Neural crest cell (in vitro differentiated cells): Measurements from ENCODE around the gene BCO2. TPM values are rescaled to one million over a fixed set of nuclear protein-coding genes. Genes with fewer than 3 reads are reported as not detected.

Experiments used
- DNase-seq: peaks from one replicate; pipeline ENCODE4 v3.0.0; 2021; ENCODE audit warnings: low read depth, mixed read lengths, low spot score
- H3K27ac Mint-ChIP-seq: one replicate; pipeline ENCODE4 v1.8.0; 2021; ENCODE audit warnings: mild to moderate bottlenecking, mixed read lengths; ENCODE audit not compliant: unreplicated experiment
- H3K27me3 Mint-ChIP-seq: 2 replicates; pipeline ENCODE4 v1.8.0; 2021; ENCODE audit warnings: low read depth, mild to moderate bottlenecking, mixed read lengths
- H3K36me3 Mint-ChIP-seq: 2 replicates; pipeline ENCODE4 v1.8.0; 2021; ENCODE audit warnings: low read depth, mild to moderate bottlenecking, mixed read lengths
- H3K4me1 Mint-ChIP-seq: 2 replicates; pipeline ENCODE4 v1.8.0; 2021; ENCODE audit warnings: mixed read lengths
- H3K4me3 Mint-ChIP-seq: one replicate; pipeline ENCODE4 v1.8.0; 2021; ENCODE audit warnings: mild to moderate bottlenecking, mixed read lengths
- H3K9me3 Mint-ChIP-seq: 2 replicates; pipeline ENCODE4 v1.8.0; 2021; ENCODE audit warnings: mixed read lengths
- total RNA-seq: library from RNA; stranded (reverse); gene quantifications from 2 replicates; pipeline ENCODE4 v1.2.1, GENCODE V29; 2021
- TF ChIP-seq, protein P1 (sequence below): fragments of 200-600 bp; sonication (generic); conservative IDR thresholded peaks from 2 replicates; pipeline ENCODE4 v1.5.0; 2021; ENCODE audit warnings: antibody characterized with exemption, mild to moderate bottlenecking

Gene BCO2
- total RNA-seq, 1 donor from 2014 or later: 1.0 TPM

DNA sequence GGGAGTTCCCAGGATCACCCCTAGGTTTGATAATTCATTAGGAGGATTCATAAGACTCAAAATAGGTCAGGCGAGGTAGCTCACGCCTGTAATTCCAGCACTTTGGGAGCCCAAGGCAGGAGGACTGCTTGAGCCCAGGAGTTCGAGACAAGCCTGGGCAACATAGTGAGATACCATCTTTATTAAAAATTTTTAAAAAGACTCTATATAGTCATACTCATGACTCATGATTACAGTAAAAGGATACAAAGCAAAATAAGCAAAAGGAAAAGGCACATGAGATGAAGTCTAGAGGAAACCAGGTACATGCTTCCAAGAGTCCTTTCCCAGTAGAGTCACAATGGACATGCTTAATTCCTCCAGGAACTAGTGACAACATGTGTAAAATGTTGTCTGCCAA lies 37.0 kb downstream of the BCO2 start:
- TF ChIP-seq, protein P1, sequence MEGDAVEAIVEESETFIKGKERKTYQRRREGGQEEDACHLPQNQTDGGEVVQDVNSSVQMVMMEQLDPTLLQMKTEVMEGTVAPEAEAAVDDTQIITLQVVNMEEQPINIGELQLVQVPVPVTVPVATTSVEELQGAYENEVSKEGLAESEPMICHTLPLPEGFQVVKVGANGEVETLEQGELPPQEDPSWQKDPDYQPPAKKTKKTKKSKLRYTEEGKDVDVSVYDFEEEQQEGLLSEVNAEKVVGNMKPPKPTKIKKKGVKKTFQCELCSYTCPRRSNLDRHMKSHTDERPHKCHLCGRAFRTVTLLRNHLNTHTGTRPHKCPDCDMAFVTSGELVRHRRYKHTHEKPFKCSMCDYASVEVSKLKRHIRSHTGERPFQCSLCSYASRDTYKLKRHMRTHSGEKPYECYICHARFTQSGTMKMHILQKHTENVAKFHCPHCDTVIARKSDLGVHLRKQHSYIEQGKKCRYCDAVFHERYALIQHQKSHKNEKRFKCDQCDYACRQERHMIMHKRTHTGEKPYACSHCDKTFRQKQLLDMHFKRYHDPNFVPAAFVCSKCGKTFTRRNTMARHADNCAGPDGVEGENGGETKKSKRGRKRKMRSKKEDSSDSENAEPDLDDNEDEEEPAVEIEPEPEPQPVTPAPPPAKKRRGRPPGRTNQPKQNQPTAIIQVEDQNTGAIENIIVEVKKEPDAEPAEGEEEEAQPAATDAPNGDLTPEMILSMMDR: no peak

DNA sequence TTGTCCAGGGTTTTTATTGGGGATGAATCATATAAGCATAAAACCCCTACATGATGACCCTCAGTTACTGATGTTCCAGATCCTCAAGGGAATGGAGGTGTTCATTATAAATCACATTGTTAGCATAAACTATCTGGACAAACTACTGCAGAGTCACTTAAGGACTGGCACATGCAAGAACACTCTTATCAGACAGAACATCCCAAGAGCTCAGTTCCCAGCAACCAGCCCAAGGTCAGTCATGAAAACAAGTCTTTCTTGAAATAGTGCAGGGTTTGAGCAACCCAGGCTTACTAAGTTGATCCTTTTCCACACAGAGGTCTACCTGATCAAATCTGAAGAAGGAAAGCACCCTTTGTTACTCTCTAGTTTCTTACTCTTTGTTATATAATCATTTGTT lies 37.4 kb downstream of the BCO2 start:
- DNase-seq: no peak
- H3K9me3 Mint-ChIP-seq: no peaks in the 10 kb centered on the region
- peaks cover 19% of the 10 kb centered on the region for H3K27me3 Mint-ChIP-seq
- H3K27ac Mint-ChIP-seq: no peak overlapping the region
- H3K4me1 Mint-ChIP-seq: no peaks in the 10 kb centered on the region
- H3K4me3 Mint-ChIP-seq: no peak overlapping the region
- TF ChIP-seq, protein P1: no peak
- H3K36me3 Mint-ChIP-seq: no peaks in the 10 kb centered on the region

More for the DNA sequence above, 37.0 kb downstream of the BCO2 start:
- no peak overlapping the region for H3K27ac Mint-ChIP-seq
- no peak overlapping the region for H3K4me3 Mint-ChIP-seq
- no peaks in the 10 kb centered on the region for H3K4me1 Mint-ChIP-seq
- peaks cover 22% of the 10 kb centered on the region for H3K27me3 Mint-ChIP-seq
- H3K9me3 Mint-ChIP-seq: no peaks in the 10 kb centered on the region
- no peak for DNase-seq
- no peaks in the 10 kb centered on the region for H3K36me3 Mint-ChIP-seq

DNA sequence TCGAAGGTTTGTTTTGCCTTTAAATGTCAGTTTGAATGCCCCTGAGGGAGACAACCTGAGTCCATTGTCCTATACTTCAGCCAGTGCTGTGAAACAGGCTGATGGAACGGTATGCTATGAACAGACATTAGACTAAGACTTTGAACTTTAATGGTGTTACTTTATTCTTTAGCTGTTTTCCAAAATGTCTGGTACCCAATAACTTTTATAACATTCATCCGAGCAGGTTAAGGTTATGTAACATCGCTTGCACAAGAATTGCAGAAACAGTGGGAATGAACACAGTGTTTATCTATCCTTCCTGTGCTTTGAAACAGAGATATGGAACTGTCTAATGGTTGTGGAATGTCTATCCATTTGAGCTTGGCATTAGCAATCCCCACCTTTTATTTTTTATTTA lies 38.4 kb downstream of the BCO2 start:
- no peaks in the 10 kb centered on the region for H3K36me3 Mint-ChIP-seq
- TF ChIP-seq, protein P1: no peak
- no peaks in the 10 kb centered on the region for H3K4me1 Mint-ChIP-seq
- no peak overlapping the region for H3K4me3 Mint-ChIP-seq
- no peak overlapping the region for H3K27ac Mint-ChIP-seq
- no peak for DNase-seq
- H3K9me3 Mint-ChIP-seq: no peaks in the 10 kb centered on the region
- H3K27me3 Mint-ChIP-seq: peaks cover 15% of the 10 kb centered on the region

DNA sequence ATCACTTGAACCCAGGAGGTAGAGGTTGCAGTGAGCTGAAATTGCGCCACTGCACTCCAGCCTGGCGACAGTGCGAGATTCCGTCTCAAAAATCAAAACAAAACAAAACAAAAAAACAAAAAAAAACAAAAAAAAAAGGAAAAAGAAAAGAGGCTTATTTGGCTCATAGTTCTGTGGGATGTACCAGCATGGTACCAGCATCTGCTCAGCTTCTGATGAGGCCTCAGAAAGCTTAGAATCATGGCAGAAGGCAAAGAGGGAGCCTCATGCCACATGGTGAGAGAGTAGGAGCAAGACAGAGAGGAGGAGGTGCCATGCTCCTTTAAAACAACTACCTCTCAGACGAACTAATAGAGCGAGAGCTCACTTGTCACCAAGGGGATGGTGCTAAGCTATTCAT lies 40.3 kb downstream of the BCO2 start:
- TF ChIP-seq, protein P1: no peak
- no peak for DNase-seq
- Mint-ChIP-seq H3K27me3 (peaks cover 8% of the 10 kb centered on the region), H3K27ac (no peak overlapping the region), H3K4me1 (no peaks in the 10 kb centered on the region), H3K36me3 (no peaks in the 10 kb centered on the region), H3K9me3 (no peaks in the 10 kb centered on the region), H3K4me3 (no peak overlapping the region)

DNA sequence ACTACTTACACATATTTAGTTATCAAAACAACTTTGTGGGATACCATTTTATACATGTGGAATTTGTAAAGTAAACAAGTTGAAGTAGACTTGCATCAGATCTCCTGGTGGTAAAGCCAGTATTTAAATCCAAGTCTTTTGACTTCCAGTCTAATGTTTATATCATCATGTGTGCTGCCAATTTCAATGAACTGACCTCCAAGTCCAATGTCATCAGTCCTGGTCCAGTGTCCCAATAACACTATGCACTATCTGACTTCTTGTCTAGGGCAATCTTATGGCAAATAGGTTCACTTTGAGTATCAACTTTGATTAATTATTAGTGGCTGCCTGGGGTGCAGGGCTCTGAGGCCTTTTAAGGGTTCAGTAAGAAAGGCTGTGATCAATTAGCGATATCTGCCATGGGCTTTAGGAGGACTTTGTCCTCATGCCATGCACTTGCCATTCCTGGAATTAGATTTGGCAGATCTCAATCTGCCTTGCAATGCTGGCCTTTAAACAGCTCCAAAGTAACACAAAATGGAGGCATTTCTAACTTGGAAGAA lies 41.3 kb downstream of the BCO2 start:
- H3K4me3 Mint-ChIP-seq: no peak overlapping the region
- no peaks in the 10 kb centered on the region for H3K9me3 Mint-ChIP-seq
- peaks cover 5% of the 10 kb centered on the region for H3K27me3 Mint-ChIP-seq
- TF ChIP-seq, protein P1: no peak
- no peaks in the 10 kb centered on the region for H3K4me1 Mint-ChIP-seq
- no peak overlapping the region for H3K27ac Mint-ChIP-seq
- no peaks in the 10 kb centered on the region for H3K36me3 Mint-ChIP-seq
- DNase-seq: no peak
